HG03457 (cell line): ENCODE measurements around the gene C6orf132.

Experiments used
- ATAC-seq: cut with Tn5 transposase; IDR thresholded peaks from one replicate; pipeline ENCODE4 v1.9.1; 2021; ENCODE audit warnings: moderate number of reproducible peaks; ENCODE audit not compliant: unreplicated experiment

Gene C6orf132

GRCh38 chr6:42137194-42137753, 5.1 kb downstream of the C6orf132 start:
- no peak for ATAC-seq

DNA sequence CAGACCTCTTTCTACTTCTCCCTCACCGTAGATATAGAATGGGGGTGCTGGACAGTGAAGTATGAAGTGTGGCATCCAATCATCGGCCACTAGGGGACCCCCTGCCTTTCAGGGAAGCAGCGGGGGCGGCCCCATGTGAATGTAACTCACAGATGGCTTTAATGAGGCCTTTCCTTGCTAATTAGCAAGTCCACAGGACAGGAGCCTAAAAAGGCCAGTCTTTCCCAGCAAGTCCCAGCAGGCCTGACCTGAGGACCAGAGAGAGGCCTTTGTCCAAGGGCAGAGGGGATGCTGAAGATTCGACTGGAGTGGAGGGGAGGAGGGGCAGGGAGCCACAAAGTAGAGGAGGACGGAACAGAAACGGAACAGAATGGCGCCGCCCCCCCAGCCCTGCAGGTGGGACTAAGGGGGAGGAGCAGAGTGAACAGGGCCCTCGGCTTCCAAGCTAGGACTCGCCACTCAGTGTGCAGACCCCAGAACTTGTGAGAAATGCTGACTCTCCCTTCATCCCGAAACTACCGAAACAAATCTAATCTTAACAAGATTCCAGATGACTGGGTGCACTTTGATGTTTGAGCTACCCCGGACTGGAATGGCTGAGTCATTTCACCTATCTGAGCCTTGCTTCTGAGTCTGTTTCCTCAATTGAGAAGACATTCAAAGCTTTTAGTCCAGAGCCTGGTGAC, 5.8 kb downstream of the C6orf132 start:
- ATAC-seq = no peak

- no peak for ATAC-seq
These were observed 6.7 kb downstream of the C6orf132 start for GRCh38 chr6:42135722-42136121.

GRCh38 chr6:42135161-42135560, 7.3 kb downstream of the C6orf132 start:
- no peak for ATAC-seq

DNA sequence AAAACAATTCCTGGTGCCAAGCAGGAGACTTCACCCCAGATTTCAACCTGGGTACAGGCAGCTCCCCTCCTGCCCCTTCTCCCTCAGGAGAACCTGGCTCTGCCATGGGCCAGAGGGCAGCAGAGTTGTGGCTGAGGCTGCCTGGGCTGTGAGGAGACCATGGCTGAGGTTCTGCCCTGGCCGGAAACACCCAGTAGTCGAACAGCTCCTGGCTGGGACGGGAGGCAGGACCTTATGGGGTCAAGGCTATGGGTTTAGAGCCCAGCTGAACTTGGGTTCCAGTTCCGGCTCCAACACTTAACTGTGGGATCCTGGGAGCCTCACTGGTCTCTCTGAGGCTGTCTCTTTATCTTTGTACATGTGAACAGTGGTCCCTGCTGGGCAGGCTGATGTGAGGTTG, 8.5 kb downstream of the C6orf132 start:
- ATAC-seq = no peak

DNA sequence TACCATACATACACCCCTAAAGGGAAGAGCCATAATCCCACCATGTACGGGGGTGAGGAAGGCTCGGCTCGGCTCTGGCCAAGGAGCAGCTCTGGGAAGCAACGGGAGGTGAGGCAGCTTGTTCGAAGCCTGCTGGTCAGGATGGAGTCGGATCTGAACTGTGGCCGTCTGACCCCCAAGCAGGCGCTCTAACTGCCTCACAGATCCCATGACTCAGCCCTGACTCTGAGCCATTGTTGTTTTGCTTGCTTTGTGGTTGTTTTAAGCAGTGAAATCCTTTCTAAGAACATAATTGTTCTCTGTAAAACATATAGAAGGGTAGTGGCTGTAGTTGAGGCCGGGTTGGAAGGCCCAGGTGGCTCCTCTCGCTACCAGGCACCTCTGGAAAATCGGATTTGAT, 10.9 kb downstream of the C6orf132 start:
- ATAC-seq = no peak

DNA sequence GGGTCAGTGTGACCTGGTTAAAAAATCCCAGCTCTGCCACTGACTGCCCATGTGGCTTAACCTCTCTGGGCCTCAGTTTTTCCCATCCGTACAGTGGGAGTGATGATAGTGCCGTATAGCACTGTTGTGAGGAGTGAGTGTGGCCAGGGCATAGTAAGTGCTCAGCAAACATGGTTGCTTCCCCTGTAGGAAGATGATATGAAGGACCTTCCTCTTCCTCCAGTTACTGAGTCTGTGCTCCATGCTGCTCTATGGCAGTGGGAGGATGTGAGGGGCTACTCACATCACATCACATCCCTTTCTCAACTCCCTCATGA, 13.1 kb downstream of the C6orf132 start:
- no peak for ATAC-seq

DNA sequence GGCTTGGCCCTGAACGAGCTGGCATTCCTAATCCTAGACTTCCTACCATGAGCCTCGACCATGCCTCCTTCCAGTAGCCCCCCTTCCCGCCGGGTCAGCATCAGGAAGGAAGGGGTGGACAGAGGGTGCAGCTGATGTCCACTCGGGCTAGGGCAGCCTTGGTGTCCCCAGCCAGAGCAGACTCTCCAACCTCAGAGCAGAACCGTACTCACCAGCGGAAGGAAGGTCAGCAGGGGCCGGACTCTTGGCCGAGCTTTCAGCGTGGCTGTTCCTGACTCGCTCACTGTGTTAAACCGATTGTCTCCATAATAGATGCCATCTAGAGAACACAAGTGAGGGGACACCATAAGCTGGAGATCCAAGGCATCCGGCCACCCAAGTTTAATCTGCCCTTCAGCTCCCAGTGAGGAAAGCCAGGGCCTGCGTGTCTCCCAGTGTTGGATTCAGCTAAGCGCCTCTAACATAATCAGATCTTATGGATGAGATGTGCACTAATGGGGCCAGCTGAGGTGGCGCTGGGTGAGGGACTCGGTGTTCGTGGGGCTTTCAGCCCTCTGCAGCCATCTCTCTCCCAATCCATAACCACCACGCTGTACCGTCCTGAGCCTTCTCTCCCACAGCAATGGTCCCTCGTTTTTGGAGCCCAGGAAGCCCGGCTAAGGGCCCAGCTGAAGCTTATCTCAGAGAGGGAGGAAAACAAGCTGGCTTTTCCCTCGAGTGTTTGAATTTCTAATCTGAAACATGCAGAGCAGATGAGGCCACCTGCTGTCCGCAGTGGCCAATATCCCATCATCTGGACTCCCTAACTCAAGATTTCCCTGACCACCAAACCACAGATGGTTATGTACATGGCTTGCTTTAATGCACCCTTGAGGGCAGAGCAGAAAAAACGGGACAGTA, 13.7 kb downstream of the C6orf132 start:
- no peak for ATAC-seq

DNA sequence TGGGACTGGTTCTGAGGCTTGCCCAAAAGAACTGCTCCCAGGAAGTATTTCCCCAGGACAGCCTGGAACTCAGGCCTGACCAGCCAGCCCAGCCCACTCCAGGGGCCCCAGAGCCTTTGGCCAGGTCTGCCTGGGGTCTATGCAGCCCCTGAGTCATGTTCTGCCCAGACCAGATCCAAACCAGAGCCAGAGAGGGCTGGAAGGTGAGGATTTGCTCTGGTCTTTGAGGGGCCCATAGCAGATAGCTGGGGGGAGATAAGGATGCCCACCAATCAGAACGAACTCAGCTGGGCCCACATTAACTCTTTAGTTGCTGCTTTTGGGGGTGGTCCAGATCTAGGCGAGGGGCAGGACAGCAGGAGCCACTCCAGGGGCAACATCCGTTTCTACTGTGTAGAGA, 16.8 kb downstream of the C6orf132 start:
- ATAC-seq = no peak

DNA sequence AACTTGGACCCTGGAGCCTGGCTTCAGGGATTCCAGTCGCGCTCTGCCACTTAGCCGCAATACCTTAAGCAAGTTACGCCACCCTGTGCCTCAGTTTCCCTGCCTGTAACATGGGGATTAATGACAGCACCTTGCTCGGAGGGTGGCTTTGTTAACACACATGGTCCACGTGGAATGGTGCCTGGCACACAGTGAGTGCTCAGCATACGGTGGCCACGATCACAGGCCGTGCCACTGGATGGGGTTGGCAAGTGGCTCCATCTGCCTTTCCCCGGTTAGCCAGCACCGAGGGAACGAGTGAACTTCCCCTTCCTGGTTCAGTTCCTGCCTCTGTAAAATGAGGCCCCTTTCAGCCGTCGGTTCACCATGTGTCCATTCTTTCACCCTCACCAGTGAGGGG, 17.2 kb downstream of the C6orf132 start:
- ATAC-seq = no peak

DNA sequence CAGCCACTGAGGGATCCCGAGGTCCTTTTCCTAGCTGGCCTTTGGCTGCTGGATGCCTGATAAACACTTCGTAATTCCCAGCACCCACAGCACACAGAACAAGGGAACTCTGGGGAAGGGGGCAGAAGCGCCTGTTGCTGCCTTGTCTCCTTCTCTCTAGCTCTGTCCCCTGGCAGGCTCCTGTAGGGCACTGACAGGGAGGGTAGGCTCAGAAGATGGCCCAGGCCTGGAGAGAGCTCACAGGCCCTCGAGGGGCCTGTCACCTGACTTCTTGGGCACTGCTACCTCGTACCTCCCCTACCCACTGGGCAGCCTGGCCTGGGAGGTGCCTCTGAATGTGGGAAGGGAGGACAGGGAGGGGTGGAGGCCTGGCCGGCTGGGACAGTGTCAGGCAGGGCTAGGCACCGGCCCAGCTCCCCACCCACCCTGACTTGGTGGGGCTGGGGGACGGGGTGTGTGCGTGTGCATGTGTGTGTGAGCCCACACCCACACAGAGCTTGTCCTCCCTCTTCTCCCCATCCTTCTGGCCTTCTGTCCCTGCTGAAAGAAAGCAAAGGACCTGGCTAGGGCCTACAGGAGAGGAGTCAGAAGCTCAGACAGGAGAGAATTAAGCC, 18.1 kb downstream of the C6orf132 start:
- ATAC-seq = no peak

DNA sequence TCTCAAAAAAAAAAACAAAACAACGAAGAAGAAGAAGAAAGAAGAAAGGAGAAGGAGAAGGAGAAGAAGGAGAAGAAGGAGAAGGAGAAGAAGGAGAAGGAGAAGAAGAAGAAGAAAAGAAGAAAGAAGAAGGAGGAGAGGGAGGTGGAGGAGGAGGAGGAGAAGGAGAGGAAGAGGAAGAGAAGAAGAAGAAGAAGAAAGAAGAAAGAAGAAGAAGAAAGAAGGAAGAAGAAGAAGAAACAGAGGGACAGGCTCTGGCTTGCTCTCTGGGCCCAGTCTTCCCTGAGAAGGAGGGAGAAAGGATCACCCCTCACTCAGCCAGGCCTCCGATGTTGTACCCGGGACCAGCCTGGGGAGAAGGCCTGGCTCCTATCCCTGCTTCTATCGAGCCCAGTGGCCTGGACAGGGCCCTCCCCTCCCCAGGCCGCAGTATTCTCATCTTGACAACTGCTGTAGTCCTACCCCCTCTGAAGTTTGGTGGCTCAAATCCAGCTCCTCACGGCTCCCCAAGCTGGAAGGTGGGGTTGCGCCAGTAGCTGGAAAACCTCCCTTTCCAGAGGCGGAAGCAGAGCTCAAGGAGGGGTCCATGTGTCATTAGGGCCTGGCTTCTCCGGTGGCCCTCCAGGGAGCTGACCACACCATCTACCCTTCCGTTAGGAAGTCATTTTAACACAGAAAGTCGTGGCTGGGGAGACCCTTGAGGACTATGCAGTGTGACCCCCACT, 18.9 kb downstream of the C6orf132 start:
- ATAC-seq = no peak

- no peak for ATAC-seq
These were observed 21.2 kb downstream of the C6orf132 start for GRCh38 chr6:42120895-42121865.

DNA sequence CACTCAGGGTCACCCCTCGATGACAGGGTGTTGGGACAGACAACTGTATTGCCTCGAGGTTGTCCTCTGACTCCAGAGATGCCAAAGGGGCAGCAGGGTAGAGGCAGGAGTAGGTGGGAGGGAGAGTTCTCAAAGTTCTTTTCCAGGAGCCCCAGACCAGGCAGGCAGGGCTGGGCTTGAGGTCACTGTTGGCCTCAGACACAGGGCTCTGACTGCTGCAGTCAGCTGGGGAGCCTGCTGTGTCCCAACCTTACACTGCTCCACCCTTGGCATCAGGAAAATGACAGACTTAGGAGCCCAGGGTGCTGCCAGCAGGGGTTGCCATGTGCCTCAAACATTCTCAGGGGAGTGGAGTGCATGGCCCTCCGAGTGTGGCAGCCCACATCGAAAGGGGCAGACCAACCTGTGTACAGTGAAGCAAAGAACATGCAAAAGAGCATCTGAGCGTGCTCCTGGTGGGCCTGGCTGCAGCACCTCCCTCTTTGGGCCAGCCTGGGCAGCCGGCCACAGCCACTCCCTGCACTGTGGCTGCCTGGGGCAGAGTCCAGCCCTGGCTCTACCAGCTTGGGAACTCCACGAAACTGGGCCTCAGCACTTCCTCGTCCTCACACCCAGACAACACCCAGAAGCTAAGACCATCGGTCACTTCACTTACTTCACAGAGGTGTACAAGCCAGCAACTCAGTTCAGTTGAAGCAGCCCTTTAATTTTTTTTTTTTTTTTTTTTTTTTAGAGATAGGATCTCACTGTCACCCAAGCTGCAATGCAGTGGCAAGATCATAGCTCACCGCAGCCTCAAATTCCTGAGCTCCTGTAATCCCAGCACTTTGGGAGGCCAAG, 24.0 kb downstream of the C6orf132 start:
- ATAC-seq = no peak

DNA sequence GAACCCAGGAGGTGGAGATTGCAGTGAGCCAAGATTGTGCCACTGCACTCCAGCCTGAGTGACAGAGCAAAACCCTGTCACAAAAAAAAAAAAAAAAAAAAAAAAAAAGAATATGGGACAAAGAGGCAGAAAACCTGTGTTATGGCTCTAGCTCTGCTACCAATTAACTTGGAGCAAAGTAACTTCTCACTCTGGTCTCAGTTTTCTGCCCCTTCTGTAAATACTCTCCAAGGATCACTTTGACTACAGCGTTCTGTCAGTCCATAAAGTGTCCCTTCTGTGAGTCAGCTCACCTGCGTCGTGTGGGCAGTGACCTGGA, 24.6 kb downstream of the C6orf132 start:
- no peak for ATAC-seq

DNA sequence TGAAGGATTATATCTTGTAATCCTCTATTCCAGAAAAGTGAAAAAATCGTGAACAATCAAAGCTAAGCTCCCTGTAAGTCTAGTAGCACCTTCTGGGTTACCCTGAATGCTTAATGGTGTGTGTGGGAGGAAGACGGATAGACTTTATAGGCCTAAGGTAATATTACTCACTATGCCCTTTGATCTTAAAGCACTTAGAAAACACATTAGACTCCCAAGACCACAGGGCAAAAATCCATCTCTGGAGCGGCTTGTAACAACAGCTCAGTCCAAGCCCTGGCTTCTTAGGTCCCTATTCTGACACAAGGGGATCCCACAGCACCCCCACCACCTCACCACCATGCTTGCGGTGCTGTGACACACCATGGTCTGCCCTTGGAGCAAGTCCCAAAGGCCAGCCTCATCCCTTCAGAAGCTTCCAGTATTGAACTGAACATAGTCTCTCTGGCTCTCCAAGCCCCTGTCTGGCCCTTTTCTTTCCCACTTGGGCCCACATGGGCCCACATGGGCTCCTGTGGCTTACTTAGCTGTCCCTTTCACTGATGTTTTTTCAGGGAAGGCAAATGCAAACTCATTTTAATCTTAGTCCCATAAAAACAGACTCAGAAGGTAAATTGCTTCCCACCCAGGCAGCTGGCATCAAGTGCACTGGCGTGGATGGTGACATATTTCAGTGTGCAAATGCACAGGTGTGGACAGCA, 28.3 kb downstream of the C6orf132 start:
- ATAC-seq = no peak

DNA sequence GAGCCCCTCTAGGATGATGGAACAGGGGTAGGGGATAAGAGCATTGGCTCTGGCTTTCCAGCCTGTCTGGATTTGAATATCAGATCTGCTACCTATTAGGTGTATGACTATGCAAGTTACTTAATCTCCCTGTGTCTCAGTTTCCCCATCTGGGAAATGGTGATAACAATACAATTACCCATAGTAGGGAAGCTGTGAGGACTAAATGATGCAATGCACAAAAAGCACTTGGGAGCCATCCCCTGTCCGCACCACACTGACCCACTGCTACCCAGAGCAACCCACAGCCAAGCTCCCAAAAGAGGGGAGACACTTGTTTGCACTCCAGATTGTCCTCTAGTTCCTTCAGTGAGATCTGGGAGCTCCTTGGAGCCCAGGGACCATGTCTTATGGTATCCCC, 30.1 kb downstream of the C6orf132 start:
- no peak for ATAC-seq

DNA sequence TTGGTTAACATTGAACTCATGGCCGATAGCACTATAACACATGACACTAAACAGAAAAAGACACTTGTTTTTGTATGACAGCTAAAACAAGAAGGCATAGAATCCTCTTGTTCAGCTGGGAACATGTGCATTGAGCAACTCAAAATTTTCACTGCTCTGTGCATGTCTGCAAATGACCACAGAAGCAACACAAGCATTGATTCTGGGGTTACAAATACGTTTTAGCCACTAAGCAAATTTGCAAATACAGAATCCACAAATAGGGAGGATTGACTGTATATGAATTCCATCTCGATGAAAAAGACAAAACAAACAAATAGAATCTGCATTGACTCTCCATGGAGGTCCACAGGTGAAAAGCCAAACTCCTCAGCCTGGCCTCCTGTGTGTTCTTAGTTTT, 31.7 kb downstream of the C6orf132 start:
- ATAC-seq = no peak

DNA sequence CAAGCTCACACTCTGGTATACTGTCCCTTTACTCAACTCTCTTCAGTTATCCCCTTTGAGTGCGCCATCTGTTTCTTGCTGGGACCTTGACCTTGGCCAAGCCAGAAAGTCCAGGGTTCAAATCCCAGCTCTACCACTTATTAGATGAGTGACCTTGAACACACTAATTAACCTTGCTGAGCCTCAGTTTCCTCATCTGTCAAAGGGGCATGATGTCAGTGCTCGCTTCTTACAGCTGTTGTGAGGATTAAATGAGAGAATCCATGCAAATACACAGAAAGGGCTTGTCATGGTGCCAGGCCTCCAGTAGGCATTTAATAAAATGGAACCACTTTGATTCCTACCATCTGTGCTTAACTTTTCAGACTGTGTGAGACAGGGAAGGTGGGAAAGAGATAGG, 34.3 kb downstream of the C6orf132 start:
- no peak for ATAC-seq
